HepG2 (cell line): ENCODE measurements around the gene CC2D1A. TPM values are rescaled to one million over a fixed set of nuclear protein-coding genes. Genes with fewer than 3 reads are reported as not detected.

ENCODE experiments used
- AKAP8 ChIP-seq: sonication (generic); formaldehyde crosslinking; IDR thresholded peaks from 2 replicates; pipeline ENCODE4 v1.5.1; 2020; ENCODE audit warnings: mild to moderate bottlenecking, missing genetic modification reagents
- CREM ChIP-seq, 2 experiments: sonication (generic) in 1 of 2; formaldehyde crosslinking in 1 of 2; IDR thresholded peaks; 2 replicates each; pipeline versions ENCODE4 v1.4.0 to v1.6.1; 2016 to 2020; ENCODE audit warnings: antibody characterized with exemption in 1 of 2, mild to moderate bottlenecking in 1 of 2, missing genetic modification reagents in 1 of 2
- GABPA ChIP-seq, 2 experiments: IDR thresholded peaks; 2 replicates each; pipeline ENCODE4 v1.6.1; 2011 to 2016; ENCODE audit warnings: low read depth in 2 of 2, low read length in 1 of 2, missing biosample characterization in 1 of 2, missing genetic modification characterization in 1 of 2
- NCOA5 ChIP-seq: sonication (generic); formaldehyde crosslinking; IDR thresholded peaks from 2 replicates; pipeline ENCODE4 v1.4.0; 2020; ENCODE audit warnings: missing genetic modification reagents
- REXO4 ChIP-seq: sonication (generic); formaldehyde crosslinking; IDR thresholded peaks from 2 replicates; pipeline ENCODE4 v1.8.0; 2022; ENCODE audit warnings: missing genetic modification reagents, mild to moderate bottlenecking, borderline replicate concordance
- SMARCE1 ChIP-seq: fragments of 450-650 bp; IDR thresholded peaks from 2 replicates; pipeline ENCODE4 v1.6.1; 2017; ENCODE audit warnings: borderline replicate concordance
- SOX5 ChIP-seq: IDR thresholded peaks from 2 replicates; pipeline ENCODE4 v1.6.1; 2016; ENCODE audit warnings: borderline replicate concordance
- TARDBP ChIP-seq: sonication (generic); formaldehyde crosslinking; IDR thresholded peaks from 2 replicates; pipeline ENCODE4 v1.8.0; 2022; ENCODE audit warnings: mild to moderate bottlenecking, missing genetic modification reagents
- TMF1 ChIP-seq: sonication (generic); formaldehyde crosslinking; IDR thresholded peaks from 2 replicates; pipeline ENCODE4 v1.8.1; 2022; ENCODE audit warnings: low read depth, missing genetic modification reagents
- TRIM24 ChIP-seq: sonication (generic); formaldehyde crosslinking; IDR thresholded peaks from 2 replicates; pipeline ENCODE4 v1.8.0; 2022; ENCODE audit warnings: mild to moderate bottlenecking, missing genetic modification reagents
- XRCC5 ChIP-seq: fragments of 200-400 bp; formaldehyde crosslinking; optimal IDR thresholded peaks from 2 replicates; pipeline ENCODE3; 2017; ENCODE audit warnings: mild to moderate bottlenecking, low read length
- ZNF317 ChIP-seq: sonication (generic); formaldehyde crosslinking; IDR thresholded peaks from 2 replicates; pipeline ENCODE4 v1.5.0; 2020; ENCODE audit warnings: mild to moderate bottlenecking, missing genetic modification reagents
- ZNF607 ChIP-seq: sonication (generic); formaldehyde crosslinking; IDR thresholded peaks from 2 replicates; pipeline ENCODE4 v1.5.1; 2020; ENCODE audit warnings: missing genetic modification reagents, mild to moderate bottlenecking, borderline replicate concordance
- ZNF746 ChIP-seq: sonication (generic); formaldehyde crosslinking; IDR thresholded peaks from 2 replicates; pipeline ENCODE4 v1.8.0; 2022; ENCODE audit warnings: mild to moderate bottlenecking, missing genetic modification reagents
- ZNF773 ChIP-seq: sonication (generic); formaldehyde crosslinking; IDR thresholded peaks from 2 replicates; pipeline ENCODE4 v1.4.0; 2020; ENCODE audit warnings: missing genetic modification reagents, borderline replicate concordance
- ZNF788 ChIP-seq: sonication (generic); formaldehyde crosslinking; IDR thresholded peaks from 2 replicates; pipeline ENCODE4 v1.5.0; 2020; ENCODE audit warnings: mild to moderate bottlenecking, missing genetic modification reagents, borderline replicate concordance
- ZSCAN21 ChIP-seq: sonication (generic); formaldehyde crosslinking; IDR thresholded peaks from 2 replicates; pipeline ENCODE4 v1.8.0; 2022; ENCODE audit warnings: mild to moderate bottlenecking, missing genetic modification reagents, moderate library complexity, borderline replicate concordance
- polyA plus RNA-seq, 8 experiments: library from polyadenylated mRNA; depleted of rRNA in 3 of 8; stranded (reverse) in 7 of 8; unstranded in 1 of 8; fragments of >200 nt; fragmentation: Illumina TruSeq in 4 of 8; extraction: Trizol in 4 of 8; gene quantifications; 2 replicates each; pipeline versions ENCODE4 v1.2.1 to v1.2.3, GENCODE V29; 2011 to 2016; ENCODE audit warnings: low read depth in 4 of 8, missing spikeins in 1 of 8, mixed read lengths in 1 of 8; ENCODE audit not compliant: insufficient read depth in 1 of 8
- total RNA-seq, 5 experiments: library from RNA; depleted of rRNA; stranded (reverse); fragments of >200 nt; fragmentation: Illumina TruSeq; extraction: Trizol; gene quantifications; 2 replicates each; pipeline ENCODE4 v1.2.3, GENCODE V29; 2016; ENCODE audit warnings: low read depth in 1 of 5
- TF ChIP-seq, protein P1 (sequence below): sonication (generic); formaldehyde crosslinking; IDR thresholded peaks from 2 replicates; pipeline ENCODE4 v1.8.0; 2022; ENCODE audit warnings: mild to moderate bottlenecking, missing genetic modification reagents
- TF ChIP-seq, protein P2 (sequence below): sonication (generic); formaldehyde crosslinking; IDR thresholded peaks from 2 replicates; pipeline ENCODE4 v1.9.0; 2022; ENCODE audit warnings: low read depth, missing genetic modification reagents
- TF ChIP-seq, protein P3 (sequence below): sonication (generic); formaldehyde crosslinking; IDR thresholded peaks from 2 replicates; pipeline ENCODE4 v1.5.0; 2020; ENCODE audit warnings: missing genetic modification reagents
- TF ChIP-seq, protein P4 (sequence below): sonication (generic); formaldehyde crosslinking; IDR thresholded peaks from 2 replicates; pipeline ENCODE4 v1.8.0; 2022; ENCODE audit warnings: mild to moderate bottlenecking, missing genetic modification reagents, moderate library complexity
- TF ChIP-seq, protein P5 (sequence below): sonication (generic); formaldehyde crosslinking; IDR thresholded peaks from 2 replicates; pipeline ENCODE4 v1.8.0; 2022; ENCODE audit warnings: mild to moderate bottlenecking, missing genetic modification reagents, borderline replicate concordance

Gene CC2D1A
- total and polyA plus RNA-seq, 2 of the 13 experiments (the other 11 are each of a cell fraction or from before 2014, with no cell fraction given): 9.7 to 11.5 TPM

DNA sequence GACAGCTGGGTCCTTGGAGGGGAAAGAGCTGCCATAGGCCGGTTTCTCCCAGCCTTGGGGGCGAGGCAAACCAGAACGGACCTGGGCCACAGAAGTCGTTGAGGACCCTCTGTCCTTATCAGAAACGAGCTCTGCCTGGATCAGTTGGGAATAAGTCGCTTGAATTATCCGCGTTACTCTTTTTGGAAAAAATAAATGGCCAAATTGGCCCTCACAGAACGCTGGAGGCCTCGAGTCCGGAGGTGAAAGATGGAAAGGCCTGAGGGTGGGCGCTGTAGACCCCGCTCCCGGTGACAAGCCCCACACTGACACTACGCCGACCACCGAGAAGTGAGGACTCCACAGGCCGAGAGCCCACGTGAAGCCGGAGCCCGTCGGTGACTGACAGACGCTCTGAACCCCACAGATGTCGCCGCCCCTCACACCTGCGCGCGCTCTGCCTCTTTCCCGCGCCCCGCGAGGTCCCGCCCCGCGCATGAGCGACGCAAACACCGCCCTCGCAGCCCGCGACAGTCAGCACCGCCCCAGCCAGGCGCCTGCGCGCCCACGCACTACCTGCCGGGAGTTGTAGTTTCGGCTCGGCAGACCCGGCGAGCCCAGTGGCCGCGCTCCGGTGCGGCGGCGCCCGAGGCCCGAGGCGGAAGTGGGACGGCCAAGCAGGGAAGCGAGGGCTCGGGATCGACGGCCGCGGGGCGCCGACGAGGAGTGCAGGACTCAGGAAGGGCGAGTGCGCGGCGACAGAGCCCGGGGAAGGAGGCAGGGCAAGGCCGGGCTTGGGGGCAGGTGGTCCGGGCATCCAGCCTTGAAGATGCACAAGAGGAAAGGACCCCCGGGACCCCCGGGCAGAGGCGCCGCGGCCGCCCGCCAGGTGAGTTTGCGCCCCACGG lies at the start of gene CC2D1A, which contains the start of gene BRME1 (continued):
- TF ChIP-seq, protein P1, sequence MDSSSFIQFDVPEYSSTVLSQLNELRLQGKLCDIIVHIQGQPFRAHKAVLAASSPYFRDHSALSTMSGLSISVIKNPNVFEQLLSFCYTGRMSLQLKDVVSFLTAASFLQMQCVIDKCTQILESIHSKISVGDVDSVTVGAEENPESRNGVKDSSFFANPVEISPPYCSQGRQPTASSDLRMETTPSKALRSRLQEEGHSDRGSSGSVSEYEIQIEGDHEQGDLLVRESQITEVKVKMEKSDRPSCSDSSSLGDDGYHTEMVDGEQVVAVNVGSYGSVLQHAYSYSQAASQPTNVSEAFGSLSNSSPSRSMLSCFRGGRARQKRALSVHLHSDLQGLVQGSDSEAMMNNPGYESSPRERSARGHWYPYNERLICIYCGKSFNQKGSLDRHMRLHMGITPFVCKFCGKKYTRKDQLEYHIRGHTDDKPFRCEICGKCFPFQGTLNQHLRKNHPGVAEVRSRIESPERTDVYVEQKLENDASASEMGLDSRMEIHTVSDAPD: no peak
- TF ChIP-seq ZNF746 (peak; percentile 63; the same call in 1 of the 2 replicates), TMF1 (CRISPR knock-in tag) (no peak; the same call in 1 of the 2 replicates), ZNF788 (CRISPR knock-in tag) (peak; percentile 97), AKAP8 (CRISPR knock-in tag) (peak; percentile 35; the same call in 1 of the 2 replicates), SMARCE1 (no peak), ZNF317 (CRISPR knock-in tag) (no peak; the same call in 1 of the 2 replicates), TRIM24 (CRISPR knock-in tag) (no peak), NCOA5 (CRISPR knock-in tag) (no peak), CREM (IDR thresholded peaks at IDR 0.05) (no peak), CREM (CRISPR knock-in tag; IDR thresholded peaks at IDR 0.05) (no peak), XRCC5 (no peak), ZNF773 (CRISPR knock-in tag) (peak; percentile 78; the same call in 1 of the 2 replicates), ZNF607 (peak; percentile 50; the same call in 1 of the 2 replicates), REXO4 (CRISPR knock-in tag) (no peak), GABPA (IDR thresholded peaks at IDR 0.05; ENCODE audit: low read depth, low read length) (no peak), GABPA (CRISPR knock-in tag; IDR thresholded peaks at IDR 0.05; ENCODE audit: low read depth) (0 out of 2 replicates have a peak, but pooled peaks have one; percentile 17), TARDBP (peak; percentile 37; the same call in 1 of the 2 replicates), SOX5 (CRISPR knock-in tag) (peak; percentile 59; the same call in 1 of the 2 replicates), ZSCAN21 (CRISPR knock-in tag) (peak; percentile 80)
- TF ChIP-seq, protein P2, sequence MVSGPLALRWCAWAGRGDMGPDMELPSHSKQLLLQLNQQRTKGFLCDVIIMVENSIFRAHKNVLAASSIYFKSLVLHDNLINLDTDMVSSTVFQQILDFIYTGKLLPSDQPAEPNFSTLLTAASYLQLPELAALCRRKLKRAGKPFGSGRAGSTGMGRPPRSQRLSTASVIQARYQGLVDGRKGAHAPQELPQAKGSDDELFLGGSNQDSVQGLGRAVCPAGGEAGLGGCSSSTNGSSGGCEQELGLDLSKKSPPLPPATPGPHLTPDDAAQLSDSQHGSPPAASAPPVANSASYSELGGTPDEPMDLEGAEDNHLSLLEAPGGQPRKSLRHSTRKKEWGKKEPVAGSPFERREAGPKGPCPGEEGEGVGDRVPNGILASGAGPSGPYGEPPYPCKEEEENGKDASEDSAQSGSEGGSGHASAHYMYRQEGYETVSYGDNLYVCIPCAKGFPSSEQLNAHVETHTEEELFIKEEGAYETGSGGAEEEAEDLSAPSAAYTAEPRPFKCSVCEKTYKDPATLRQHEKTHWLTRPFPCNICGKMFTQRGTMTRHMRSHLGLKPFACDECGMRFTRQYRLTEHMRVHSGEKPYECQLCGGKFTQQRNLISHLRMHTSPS (CRISPR knock-in tag): no peak
- TF ChIP-seq, protein P3, sequence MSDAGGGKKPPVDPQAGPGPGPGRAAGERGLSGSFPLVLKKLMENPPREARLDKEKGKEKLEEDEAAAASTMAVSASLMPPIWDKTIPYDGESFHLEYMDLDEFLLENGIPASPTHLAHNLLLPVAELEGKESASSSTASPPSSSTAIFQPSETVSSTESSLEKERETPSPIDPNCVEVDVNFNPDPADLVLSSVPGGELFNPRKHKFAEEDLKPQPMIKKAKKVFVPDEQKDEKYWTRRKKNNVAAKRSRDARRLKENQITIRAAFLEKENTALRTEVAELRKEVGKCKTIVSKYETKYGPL (CRISPR knock-in tag): no peak; the same call in 1 of the 2 replicates
- TF ChIP-seq, protein P4, sequence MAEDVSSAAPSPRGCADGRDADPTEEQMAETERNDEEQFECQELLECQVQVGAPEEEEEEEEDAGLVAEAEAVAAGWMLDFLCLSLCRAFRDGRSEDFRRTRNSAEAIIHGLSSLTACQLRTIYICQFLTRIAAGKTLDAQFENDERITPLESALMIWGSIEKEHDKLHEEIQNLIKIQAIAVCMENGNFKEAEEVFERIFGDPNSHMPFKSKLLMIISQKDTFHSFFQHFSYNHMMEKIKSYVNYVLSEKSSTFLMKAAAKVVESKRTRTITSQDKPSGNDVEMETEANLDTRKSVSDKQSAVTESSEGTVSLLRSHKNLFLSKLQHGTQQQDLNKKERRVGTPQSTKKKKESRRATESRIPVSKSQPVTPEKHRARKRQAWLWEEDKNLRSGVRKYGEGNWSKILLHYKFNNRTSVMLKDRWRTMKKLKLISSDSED: no peak
- TF ChIP-seq, protein P5, sequence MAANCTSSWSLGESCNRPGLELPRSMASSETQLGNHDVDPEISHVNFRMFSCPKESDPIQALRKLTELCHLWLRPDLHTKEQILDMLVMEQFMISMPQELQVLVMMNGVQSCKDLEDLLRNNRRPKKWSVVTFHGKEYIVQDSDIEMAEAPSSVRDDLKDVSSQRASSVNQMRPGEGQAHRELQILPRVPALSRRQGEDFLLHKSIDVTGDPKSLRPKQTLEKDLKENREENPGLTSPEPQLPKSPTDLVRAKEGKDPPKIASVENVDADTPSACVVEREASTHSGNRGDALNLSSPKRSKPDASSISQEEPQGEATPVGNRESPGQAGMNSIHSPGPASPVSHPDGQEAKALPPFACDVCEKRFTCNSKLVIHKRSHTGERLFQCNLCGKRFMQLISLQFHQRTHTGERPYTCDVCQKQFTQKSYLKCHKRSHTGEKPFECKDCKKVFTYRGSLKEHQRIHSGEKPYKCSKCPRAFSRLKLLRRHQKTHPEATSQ: peak; percentile 66; the same call in 1 of the 2 replicates
